ENCODE data around the gene COBL.

Gene COBL

GRCh38 chr7:51111241-51111940, 205.2 kb downstream of the COBL start:
- no peak for TF ChIP-seq CTCF (IDR thresholded peaks at IDR 0.05; ENCODE audit: control insufficient read depth, insufficient read depth, low read depth, low read length, missing control alignments)
- H3K4me3 ChIP-seq (ENCODE audit: control insufficient read depth, low read depth, low read length) = no peak overlapping the region
- DNase-seq (ENCODE audit: low read depth) = no peak

GRCh38 chr7:51108134-51108533, 208.5 kb downstream of the COBL start:
- no peak for DNase-seq (ENCODE audit: low read depth)
- TF ChIP-seq CTCF (IDR thresholded peaks at IDR 0.05; ENCODE audit: control insufficient read depth, insufficient read depth, low read depth, low read length, missing control alignments) = no peak
- no peak overlapping the region for H3K4me3 ChIP-seq (ENCODE audit: control insufficient read depth, low read depth, low read length)

DNA sequence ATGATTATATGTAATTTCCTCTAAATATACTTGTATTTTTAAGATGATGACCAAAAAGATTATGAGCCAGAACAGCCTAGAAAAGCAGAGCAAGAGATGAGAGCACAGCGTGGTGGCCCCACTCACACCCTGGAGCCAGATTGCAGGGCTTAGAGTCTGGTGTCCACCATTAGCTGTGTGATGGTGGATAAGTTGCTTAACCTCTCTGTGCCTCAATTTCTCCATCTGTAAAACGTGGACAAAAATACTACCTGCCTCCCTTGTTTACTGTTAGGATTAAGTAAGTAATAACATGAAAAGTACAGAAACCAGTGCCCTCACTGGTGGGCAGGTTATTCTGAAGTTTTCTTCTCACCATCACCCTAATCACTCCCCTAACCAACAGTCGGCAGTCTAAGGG, 212.3 kb downstream of the COBL start:
- DNase-seq (ENCODE audit: low read depth) = no peak
- TF ChIP-seq CTCF (IDR thresholded peaks at IDR 0.05; ENCODE audit: control insufficient read depth, insufficient read depth, low read depth, low read length, missing control alignments) = no peak
- H3K4me3 ChIP-seq (ENCODE audit: control insufficient read depth, low read depth, low read length) = no peak overlapping the region

DNA sequence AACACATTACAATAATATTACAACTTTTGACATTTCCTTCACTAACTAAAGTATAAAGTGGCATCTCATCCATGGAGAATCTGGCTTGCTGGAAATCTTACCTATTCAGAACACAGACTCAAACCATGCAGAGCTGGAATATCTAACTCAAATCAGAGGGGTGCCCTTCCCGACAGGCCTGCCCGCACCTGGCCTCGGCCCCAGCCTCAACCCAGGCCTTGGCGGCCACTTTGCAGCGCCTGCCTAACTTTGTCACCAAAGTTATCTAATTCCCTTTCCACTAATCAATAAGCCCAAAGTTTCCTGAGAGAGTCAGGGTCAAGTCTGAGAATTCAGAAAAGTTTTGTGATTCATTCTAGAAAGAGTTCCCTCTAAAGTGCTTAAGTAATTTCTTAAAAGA, 212.9 kb downstream of the COBL start:
- no peak for DNase-seq (ENCODE audit: low read depth)
- H3K4me3 ChIP-seq (ENCODE audit: control insufficient read depth, low read depth, low read length) = no peak overlapping the region
- no peak for TF ChIP-seq CTCF (IDR thresholded peaks at IDR 0.05; ENCODE audit: control insufficient read depth, insufficient read depth, low read depth, low read length, missing control alignments)

- no peak overlapping the region for H3K4me3 ChIP-seq (ENCODE audit: control insufficient read depth, low read depth, low read length)
- DNase-seq (ENCODE audit: low read depth) = no peak
- no peak for TF ChIP-seq CTCF (IDR thresholded peaks at IDR 0.05; ENCODE audit: control insufficient read depth, insufficient read depth, low read depth, low read length, missing control alignments)
Measured at GRCh38 chr7:51102828-51103227, 213.8 kb downstream of the COBL start.

DNA sequence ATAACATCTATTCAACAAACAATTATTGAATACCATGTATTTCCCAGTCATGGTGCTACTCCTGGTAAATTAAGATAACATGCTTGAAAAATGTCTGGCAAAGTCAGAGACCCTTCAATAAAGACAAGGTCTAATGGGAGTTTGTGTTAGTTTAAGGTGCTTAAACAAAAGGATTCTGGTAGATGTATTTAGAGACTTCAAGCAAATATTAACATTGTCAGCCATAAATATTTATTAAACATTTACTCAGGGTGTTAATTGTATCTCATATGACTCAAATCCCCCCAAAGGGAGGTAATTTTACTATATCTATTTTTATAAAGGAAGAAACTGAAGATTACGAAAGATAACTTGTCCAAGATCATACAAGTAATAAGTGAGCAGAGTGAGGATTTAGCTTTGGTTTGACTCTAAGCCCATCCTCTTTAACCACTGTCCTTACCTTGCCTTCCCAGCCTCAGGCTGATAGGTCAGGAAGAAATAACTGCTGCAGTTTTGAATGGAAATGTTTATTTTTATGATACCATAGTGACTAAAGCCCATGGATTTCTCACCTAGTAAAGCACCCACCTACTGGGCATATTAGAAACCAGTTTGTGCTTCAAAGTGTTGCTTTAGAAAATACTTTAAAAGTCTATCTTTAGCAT, 215.4 kb downstream of the COBL start:
- no peak for TF ChIP-seq CTCF (IDR thresholded peaks at IDR 0.05; ENCODE audit: control insufficient read depth, insufficient read depth, low read depth, low read length, missing control alignments)
- H3K4me3 ChIP-seq (ENCODE audit: control insufficient read depth, low read depth, low read length) = no peak overlapping the region
- DNase-seq (ENCODE audit: low read depth) = no peak
